Skeletal muscle tissue (tissue), 4 donors: Measurements from ENCODE around the gene GPR35. TPM values are rescaled to one million over a fixed set of nuclear protein-coding genes. Genes with fewer than 3 reads are reported as not detected.

ENCODE experiments used
- H3K27ac ChIP-seq: one replicate; pipeline ENCODE4 v1.7.0; 2013; ENCODE audit warnings: mild to moderate bottlenecking, low read depth, low read length, inconsistent platforms
- H3K27me3 ChIP-seq, 3 donors: one replicate each; pipeline ENCODE4 v1.7.0; 2013; ENCODE audit warnings: low read length in 3 of 3; ENCODE audit not compliant: control insufficient read depth in 3 of 3, insufficient read depth in 3 of 3
- H3K36me3 ChIP-seq, 3 donors: one replicate each; pipeline ENCODE4 v1.7.0; 2013; ENCODE audit warnings: low read length in 3 of 3; ENCODE audit not compliant: control insufficient read depth in 3 of 3, insufficient read depth in 3 of 3
- H3K4me1 ChIP-seq, 3 donors: one replicate each; pipeline ENCODE4 v1.7.0; 2013; ENCODE audit warnings: low read length in 3 of 3, mild to moderate bottlenecking in 3 of 3; ENCODE audit not compliant: control insufficient read depth in 3 of 3, insufficient read depth in 3 of 3
- H3K4me3 ChIP-seq, 3 donors: one replicate each; pipeline ENCODE4 v1.7.0; 2013; ENCODE audit warnings: low read length in 3 of 3
- H3K9ac ChIP-seq, 3 donors: one replicate each; pipeline ENCODE4 v1.7.0; 2013; ENCODE audit warnings: low read length in 3 of 3, mild to moderate bottlenecking in 3 of 3, moderate library complexity in 2 of 3, low read depth in 1 of 3
- H3K9me3 ChIP-seq, 3 donors: one replicate each; pipeline ENCODE4 v1.7.0; 2013; ENCODE audit warnings: low read length in 3 of 3; ENCODE audit not compliant: control insufficient read depth in 3 of 3
- total RNA-seq: library from RNA; depleted of rRNA; stranded (reverse); fragments of >200 nt; gene quantifications from one replicate; pipeline ENCODE4 v1.2.3, GENCODE V29; 2014
- donor health status: Osteomylitis.

The GPR35 gene
- total RNA-seq, 1 donor from 2014 or later: 1.0 TPM

- H3K9ac ChIP-seq: peak overlapping the region in 2 of 3 donors; percentile 3 to 99
- H3K4me1 ChIP-seq: peaks cover 31 to 44% (median 31%) of the 10 kb centered on the region in 3 donors
- no peak overlapping the region for H3K27ac ChIP-seq
- H3K27me3 ChIP-seq: no peaks in the 10 kb centered on the region
- H3K9me3 ChIP-seq: no peaks in the 10 kb centered on the region
- H3K36me3 ChIP-seq: peaks cover 25 to 30% (median 26%) of the 10 kb centered on the region in 3 donors
- no peak overlapping the region for H3K4me3 ChIP-seq
Observed at GRCh38 chr2:240588669-240589068, 36.6 kb upstream of the GPR35 start.

DNA sequence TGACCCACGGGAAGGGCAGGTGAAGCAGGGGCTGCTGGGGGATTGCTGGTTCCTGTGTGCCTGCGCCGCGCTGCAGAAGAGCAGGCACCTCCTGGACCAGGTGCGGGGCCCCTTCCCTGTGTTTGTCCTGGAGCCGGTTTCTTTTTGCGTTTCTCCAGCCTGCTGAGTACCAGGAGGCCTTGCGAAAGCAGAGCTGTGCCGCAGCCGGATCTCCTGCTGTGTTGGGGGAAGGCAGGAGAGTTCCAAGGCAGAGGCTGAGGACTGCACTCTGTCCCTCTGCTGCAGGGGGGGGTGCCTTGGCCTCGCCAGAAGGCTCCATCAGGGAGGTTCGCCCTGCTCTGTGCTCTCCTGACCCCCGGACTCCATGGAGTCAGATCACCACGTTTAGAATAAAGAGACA, 35.9 kb upstream of the GPR35 start:
- Histone ChIP-seq H3K36me3 (peaks cover 25 to 36% (median 26%) of the 10 kb centered on the region in 3 donors), H3K27me3 (no peaks in the 10 kb centered on the region), H3K4me3 (no peak overlapping the region), H3K27ac (no peak overlapping the region), H3K9ac (no peak overlapping the region), H3K4me1 (peaks cover 28 to 40% (median 30%) of the 10 kb centered on the region in 3 donors), H3K9me3 (no peaks in the 10 kb centered on the region)

- no peaks in the 10 kb centered on the region for H3K9me3 ChIP-seq
- no peak overlapping the region for H3K4me3 ChIP-seq
- H3K36me3 ChIP-seq: peaks cover 25 to 36% (median 26%) of the 10 kb centered on the region in 3 donors
- H3K27ac ChIP-seq: no peak overlapping the region
- no peaks in the 10 kb centered on the region for H3K27me3 ChIP-seq
- H3K9ac ChIP-seq: no peak overlapping the region
- peaks cover 22 to 34% (median 24%) of the 10 kb centered on the region in 3 donors for H3K4me1 ChIP-seq
Observed at GRCh38 chr2:240589850-240590525, 35.3 kb upstream of the GPR35 start.

DNA sequence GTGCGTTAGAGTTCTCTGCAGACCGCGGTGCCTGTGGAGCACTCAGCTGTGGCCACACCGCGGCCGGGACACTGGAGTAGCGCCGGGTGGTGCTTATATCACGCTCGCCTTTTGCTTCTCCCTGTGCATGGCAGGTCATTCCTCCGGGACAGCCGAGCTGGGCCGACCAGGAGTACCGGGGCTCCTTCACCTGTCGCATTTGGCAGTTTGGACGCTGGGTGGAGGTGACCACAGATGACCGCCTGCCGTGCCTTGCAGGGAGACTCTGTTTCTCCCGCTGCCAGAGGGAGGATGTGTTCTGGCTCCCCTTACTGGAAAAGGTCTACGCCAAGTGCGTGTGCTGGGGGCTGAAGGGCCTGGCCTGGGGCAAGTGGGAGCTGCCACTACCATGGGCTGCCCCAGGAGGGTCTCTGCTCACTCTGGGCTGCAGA, 34.6 kb upstream of the GPR35 start:
- Histone ChIP-seq H3K9ac (no peak overlapping the region), H3K4me1 (peaks cover 17 to 31% (median 17%) of the 10 kb centered on the region in 3 donors), H3K36me3 (peaks cover 25 to 38% (median 26%) of the 10 kb centered on the region in 3 donors), H3K4me3 (no peak overlapping the region), H3K27me3 (no peaks in the 10 kb centered on the region), H3K9me3 (no peaks in the 10 kb centered on the region), H3K27ac (no peak overlapping the region)

DNA sequence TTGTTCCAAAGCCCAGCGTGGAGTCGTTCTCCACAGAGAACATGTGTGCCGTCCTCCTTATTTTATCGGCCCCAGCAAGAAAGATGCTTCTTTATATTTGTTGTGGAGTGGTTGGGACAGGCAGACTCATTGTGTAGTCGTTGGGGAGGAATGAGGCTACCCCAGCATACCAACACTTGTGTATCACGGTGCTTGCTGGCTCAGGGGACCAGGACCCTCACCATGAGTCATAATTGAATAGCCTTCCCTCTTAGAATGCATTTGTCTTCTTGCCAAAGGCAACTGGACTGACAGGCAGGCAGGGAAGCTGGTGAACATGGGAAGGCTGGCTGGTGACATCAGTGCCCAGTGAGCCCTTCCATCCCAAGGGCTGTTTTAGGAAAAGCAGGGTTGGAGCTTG, 34.1 kb upstream of the GPR35 start:
- Histone ChIP-seq H3K27me3 (no peaks in the 10 kb centered on the region), H3K4me1 (peaks cover 20 to 31% (median 21%) of the 10 kb centered on the region in 3 donors), H3K9ac (no peak overlapping the region), H3K4me3 (no peak overlapping the region), H3K27ac (no peak overlapping the region), H3K9me3 (no peaks in the 10 kb centered on the region), H3K36me3 (peaks cover 25 to 35% (median 26%) of the 10 kb centered on the region in 3 donors)

DNA sequence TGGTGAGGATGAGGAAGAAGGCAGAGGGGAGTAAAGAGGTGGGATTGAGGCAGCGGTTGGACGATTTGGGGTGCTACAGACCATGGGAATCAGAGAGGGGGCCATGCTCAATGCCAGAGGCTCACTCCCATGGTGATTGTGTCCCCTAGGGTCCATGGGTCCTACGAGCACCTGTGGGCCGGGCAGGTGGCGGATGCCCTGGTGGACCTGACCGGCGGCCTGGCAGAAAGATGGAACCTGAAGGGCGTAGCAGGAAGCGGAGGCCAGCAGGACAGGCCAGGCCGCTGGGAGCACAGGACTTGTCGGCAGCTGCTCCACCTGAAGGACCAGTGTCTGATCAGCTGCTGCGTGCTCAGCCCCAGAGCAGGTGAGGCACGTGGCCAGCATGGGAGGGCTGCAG, 33.5 kb upstream of the GPR35 start:
- Histone ChIP-seq H3K9ac (no peak overlapping the region), H3K4me3 (no peak overlapping the region), H3K36me3 (peaks cover 25 to 35% (median 26%) of the 10 kb centered on the region in 3 donors), H3K27ac (no peak overlapping the region), H3K4me1 (peaks cover 23 to 37% (median 24%) of the 10 kb centered on the region in 3 donors), H3K9me3 (no peaks in the 10 kb centered on the region), H3K27me3 (no peaks in the 10 kb centered on the region)

DNA sequence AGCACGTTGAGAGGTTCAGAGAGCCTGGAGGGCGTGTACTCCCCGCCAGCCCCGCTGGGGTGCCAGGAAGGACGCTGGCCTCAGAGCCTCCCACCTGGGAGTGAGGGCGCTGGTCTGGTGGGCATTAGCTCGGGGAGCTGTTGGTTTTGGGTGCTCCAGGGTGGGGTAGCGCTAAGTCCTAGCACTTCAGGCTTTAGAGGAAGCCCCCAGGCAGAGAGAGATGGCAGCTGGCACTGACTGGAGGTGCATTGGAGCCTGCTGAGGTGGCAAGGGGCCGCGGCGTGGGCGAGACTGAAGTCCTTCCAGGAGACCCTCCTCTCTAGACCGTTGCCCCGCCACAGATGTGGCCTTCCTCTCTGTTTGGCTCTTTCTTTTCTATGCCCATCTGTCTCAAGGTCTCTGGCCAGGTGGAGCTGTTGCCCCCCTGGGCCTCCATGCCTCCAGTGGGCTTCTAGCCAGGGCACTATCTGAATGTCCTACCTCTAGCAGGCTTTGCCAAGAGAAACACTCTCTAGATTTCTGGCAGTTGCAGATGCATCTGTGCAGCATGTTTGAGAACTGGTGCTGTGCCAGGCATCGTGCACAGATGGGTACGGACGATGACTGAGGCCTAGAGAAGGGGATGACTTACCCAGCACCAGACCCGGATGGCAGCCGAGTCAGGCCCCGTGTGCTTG, 32.1 kb upstream of the GPR35 start:
- no peak overlapping the region for H3K4me3 ChIP-seq
- peaks cover 31 to 40% (median 33%) of the 10 kb centered on the region in 3 donors for H3K36me3 ChIP-seq
- H3K9me3 ChIP-seq: no peaks in the 10 kb centered on the region
- H3K27ac ChIP-seq: no peak overlapping the region
- H3K9ac ChIP-seq: no peak overlapping the region
- no peaks in the 10 kb centered on the region for H3K27me3 ChIP-seq
- H3K4me1 ChIP-seq: peaks cover 12 to 25% (median 12%) of the 10 kb centered on the region in 3 donors

GRCh38 chr2:240593703-240594451, 31.4 kb upstream of the GPR35 start:
- H3K4me1 ChIP-seq: peaks cover 7 to 19% (median 10%) of the 10 kb centered on the region in 3 donors
- H3K9me3 ChIP-seq: no peaks in the 10 kb centered on the region
- H3K27ac ChIP-seq: no peak overlapping the region

GRCh38 chr2:240594511-240595380, 30.5 kb upstream of the GPR35 start:
- H3K27me3 ChIP-seq: no peaks in the 10 kb centered on the region
- peak overlapping the region in 2 of 3 donors; percentile 3 to 27 for H3K9ac ChIP-seq
- no peak overlapping the region for H3K27ac ChIP-seq
- H3K4me3 ChIP-seq: no peak overlapping the region
- no peaks in the 10 kb centered on the region for H3K9me3 ChIP-seq
- peaks cover 37 to 41% (median 39%) of the 10 kb centered on the region in 3 donors for H3K36me3 ChIP-seq
- peaks cover 7 to 19% (median 10%) of the 10 kb centered on the region in 3 donors for H3K4me1 ChIP-seq

More at GRCh38 chr2:240593703-240594451, 31.4 kb upstream of the GPR35 start:
- no peaks in the 10 kb centered on the region for H3K27me3 ChIP-seq
- peak overlapping the region in 1 of 3 donors; percentile 3 for H3K9ac ChIP-seq
- peaks cover 36 to 42% (median 38%) of the 10 kb centered on the region in 3 donors for H3K36me3 ChIP-seq
- H3K4me3 ChIP-seq: no peak overlapping the region
